GM23248 (cell line): Measurements from ENCODE around the gene TMEM263. TPM values are rescaled to one million over a fixed set of nuclear protein-coding genes. Genes with fewer than 3 reads are reported as not detected.

Experiments used
- DNase-seq: peaks from one replicate; pipeline ENCODE4 v3.0.0-alpha.2; 2015
- H2AFZ ChIP-seq: fragments of 200-600 bp; sonication (generic); 2 replicates; pipeline ENCODE4 v1.6.1; 2016; ENCODE audit warnings: antibody characterized with exemption
- H3F3A ChIP-seq: fragments of 200-600 bp; sonication (generic); 2 replicates; pipeline ENCODE4 v1.6.1; 2016; ENCODE audit warnings: mild to moderate bottlenecking, antibody characterized with exemption, mixed run types; ENCODE audit not compliant: insufficient read depth
- H3K27ac ChIP-seq: fragments of 200-600 bp; sonication (generic); 2 replicates; pipeline ENCODE4 v1.5.1; 2016; ENCODE audit warnings: mild to moderate bottlenecking
- H3K27me3 ChIP-seq: fragments of 200-600 bp; sonication (generic); replicated peaks from 2 replicates; pipeline ENCODE4 v1.6.1; 2016; ENCODE audit warnings: mild to moderate bottlenecking; ENCODE audit not compliant: insufficient read depth
- H3K36me3 ChIP-seq: fragments of 200-600 bp; sonication (generic); 2 replicates; pipeline ENCODE4 v1.6.1; 2016; ENCODE audit warnings: low read depth, mild to moderate bottlenecking
- H3K4me1 ChIP-seq: fragments of 200-600 bp; sonication (generic); 2 replicates; pipeline ENCODE4 v1.6.1; 2016; ENCODE audit warnings: mild to moderate bottlenecking; ENCODE audit not compliant: insufficient read depth
- H3K4me2 ChIP-seq: fragments of 200-600 bp; sonication (generic); one replicate; pipeline ENCODE4 v1.6.1; 2016; ENCODE audit warnings: mild to moderate bottlenecking; ENCODE audit not compliant: unreplicated experiment
- H3K4me3 ChIP-seq: fragments of 200-600 bp; sonication (generic); 2 replicates; pipeline ENCODE4 v1.5.1; 2016; ENCODE audit warnings: mild to moderate bottlenecking
- H3K79me2 ChIP-seq: fragments of 200-600 bp; sonication (generic); 2 replicates; pipeline ENCODE4 v1.6.1; 2016; ENCODE audit warnings: mild to moderate bottlenecking; ENCODE audit not compliant: insufficient read depth
- H3K9ac ChIP-seq: fragments of 200-600 bp; sonication (generic); 2 replicates; pipeline ENCODE4 v1.6.1; 2016; ENCODE audit warnings: mild to moderate bottlenecking
- H3K9me2 ChIP-seq: fragments of 200-600 bp; sonication (generic); 2 replicates; pipeline ENCODE4 v1.6.1; 2016; ENCODE audit warnings: mixed run types, mild to moderate bottlenecking, moderate library complexity; ENCODE audit not compliant: insufficient read depth
- H3K9me3 ChIP-seq: fragments of 200-600 bp; sonication (generic); one replicate; pipeline ENCODE4 v1.6.1; 2017; ENCODE audit warnings: low read depth
- H4K20me1 ChIP-seq: fragments of 200-600 bp; sonication (generic); 2 replicates; pipeline ENCODE4 v1.6.0; 2016; ENCODE audit not compliant: insufficient read depth
- EZH2 ChIP-seq: fragments of 200-600 bp; sonication (generic); IDR thresholded peaks from 2 replicates; pipeline ENCODE4 v1.6.1; 2018; ENCODE audit warnings: antibody characterized with exemption, mild to moderate bottlenecking; ENCODE audit not compliant: insufficient read depth, poor library complexity, severe bottlenecking
- EZH2phosphoT487 ChIP-seq: fragments of 200-600 bp; sonication (generic); IDR thresholded peaks from 2 replicates; pipeline ENCODE4 v1.6.1; 2018; ENCODE audit warnings: antibody characterized with exemption, moderate library complexity, mild to moderate bottlenecking, low read depth; ENCODE audit not compliant: insufficient read depth
- WGBS, 2 experiments: methylation state at CpG; one replicate each; pipeline ENCODE4 v1.1.6; 2015 to 2017; ENCODE audit warnings: low lambda C conversion rate in 2 of 2, low coverage in 1 of 2; ENCODE audit errors: missing lambda C conversion rate in 2 of 2; 5-methylcytosine and 5-hydroxymethylcytosine counted together
- in situ Hi-C: fragments of 300-500 bp; cut with MboI; formaldehyde crosslinking; loops from 2 replicates; pipeline ENCODE4 v1.15.0; 2020
- polyA plus RNA-seq: library from polyadenylated mRNA; unstranded; fragments of >200 nt; fragmentation: Nextera tagmentation; extraction: Ambion mirVana; gene quantifications from 2 replicates; pipeline ENCODE4 v1.2.1, GENCODE V29; 2016
- total RNA-seq: library from RNA; depleted of rRNA; stranded (reverse); fragments of >200 nt; shearing (Covaris generic); gene quantifications from 2 replicates; pipeline ENCODE4 v1.2.3, GENCODE V29; 2014

TMEM263 gene
- total and polyA plus RNA-seq, 2 experiments from 2014 or later, result 136 to 147 TPM

GRCh38 chr12:106971065-106971464, 15.4 kb downstream of the TMEM263 start:
- TF ChIP-seq EZH2phosphoT487 (no peak), EZH2 (no peak)
- Histone ChIP-seq H3K79me2 (peaks cover 100% of the 10 kb centered on the region), H3K4me2 (no peak overlapping the region), H3K4me1 (peaks cover 26% of the 10 kb centered on the region), H3K9ac (no peak overlapping the region), H3K27ac (no peak overlapping the region), H3F3A (peaks cover 50% of the 10 kb centered on the region; the same call in 1 of the 2 replicates), H3K27me3 (no peaks in the 10 kb centered on the region), H3K4me3 (no peak overlapping the region), H4K20me1 (peaks cover 36% of the 10 kb centered on the region), H3K36me3 (peaks cover 89% of the 10 kb centered on the region), H3K9me3 (no peaks in the 10 kb centered on the region), H3K9me2 (no peaks in the 10 kb centered on the region), H2AFZ (no peak overlapping the region)
- no peak for DNase-seq
- in situ Hi-C loops, result no loop called here
- 98 to 100% methylated on average over 2 of the region's 2 CpGs for WGBS, 2 experiments

- Histone ChIP-seq H3K4me2 (no peak overlapping the region), H4K20me1 (peaks cover 20% of the 10 kb centered on the region), H2AFZ (no peak overlapping the region), H3K79me2 (peaks cover 77% of the 10 kb centered on the region), H3K9ac (no peak overlapping the region), H3K4me3 (no peak overlapping the region), H3K9me2 (no peaks in the 10 kb centered on the region), H3K9me3 (no peaks in the 10 kb centered on the region), H3K27me3 (no peaks in the 10 kb centered on the region), H3F3A (peaks cover 67% of the 10 kb centered on the region; the same call in 1 of the 2 replicates), H3K27ac (no peak overlapping the region), H3K36me3 (peaks cover 70% of the 10 kb centered on the region), H3K4me1 (peaks cover 44% of the 10 kb centered on the region)
- TF ChIP-seq EZH2phosphoT487, result no peak
- TF ChIP-seq EZH2, result no peak
- no peak for DNase-seq
- in situ Hi-C loops, result no loop called here
These were observed 17.8 kb downstream of the TMEM263 start for GRCh38 chr12:106973545-106973944.

- no peaks in the 10 kb centered on the region for H3K27me3 ChIP-seq
- peaks cover 45% of the 10 kb centered on the region for H3K4me1 ChIP-seq
- H3K9me3 ChIP-seq, result no peaks in the 10 kb centered on the region
- TF ChIP-seq EZH2, result no peak
- no peak overlapping the region for H2AFZ ChIP-seq
- no peak for DNase-seq
- H3F3A ChIP-seq, result peaks cover 75% of the 10 kb centered on the region; the same call in 1 of the 2 replicates
- no peak overlapping the region for H3K27ac ChIP-seq
- peaks cover 20% of the 10 kb centered on the region for H4K20me1 ChIP-seq
- no peak overlapping the region for H3K9ac ChIP-seq
- peaks cover 67% of the 10 kb centered on the region for H3K79me2 ChIP-seq
- H3K4me3 ChIP-seq, result no peak overlapping the region
- WGBS, 2 experiments, result 98 to 99% methylated on average over 3 of the region's 3 CpGs
- peaks cover 71% of the 10 kb centered on the region for H3K36me3 ChIP-seq
- in situ Hi-C loops, result no loop called here
- H3K4me2 ChIP-seq, result no peak overlapping the region
- H3K9me2 ChIP-seq, result no peaks in the 10 kb centered on the region
These were observed 18.8 kb downstream of the TMEM263 start for GRCh38 chr12:106974511-106974910.

- H3K4me1 ChIP-seq, result peaks cover 45% of the 10 kb centered on the region
- TF ChIP-seq EZH2 (no peak), EZH2phosphoT487 (no peak)
- H3F3A ChIP-seq, result peaks cover 81% of the 10 kb centered on the region; the same call in 1 of the 2 replicates
- in situ Hi-C loops, result no loop called here
- H3K27me3 ChIP-seq, result no peaks in the 10 kb centered on the region
- 90 to 93% methylated on average over 8 of the region's 8 CpGs for WGBS, 2 experiments
- H3K9ac ChIP-seq, result no peak overlapping the region
- DNase-seq, result no peak
- H3K36me3 ChIP-seq, result peaks cover 65% of the 10 kb centered on the region
- peaks cover 17% of the 10 kb centered on the region for H4K20me1 ChIP-seq
- peaks cover 61% of the 10 kb centered on the region for H3K79me2 ChIP-seq
- no peak overlapping the region for H3K27ac ChIP-seq
- no peaks in the 10 kb centered on the region for H3K9me2 ChIP-seq
- no peak overlapping the region for H2AFZ ChIP-seq
- no peak overlapping the region for H3K4me2 ChIP-seq
- no peaks in the 10 kb centered on the region for H3K9me3 ChIP-seq
- no peak overlapping the region for H3K4me3 ChIP-seq
These were observed 19.4 kb downstream of the TMEM263 start for GRCh38 chr12:106975098-106975497.
